Left renal pelvis (tissue), 4 donors: ENCODE measurements around the gene CFAP410. TPM values are rescaled to one million over a fixed set of nuclear protein-coding genes. Genes with fewer than 3 reads are reported as not detected.

ENCODE experiments used
- DNase-seq, 4 donors: peaks; one replicate each; pipeline ENCODE4 v3.0.0-alpha.2; 2013; ENCODE audit warnings: low read depth in 4 of 4, low spot score in 3 of 4
- polyA plus RNA-seq, 4 donors: library from polyadenylated mRNA; unstranded; fragments of 120-200 nt; gene quantifications; one replicate each; pipeline ENCODE4 v1.2.1, GENCODE V29; 2013; ENCODE audit not compliant: insufficient read length in 4 of 4

The CFAP410 gene
- 10 to 100 TPM; 16.7 to 33.2 (median 19.7) TPM for polyA plus RNA-seq

GRCh38 chr21:44338971-44339910 lies at the start of gene CFAP410:
Gene CFAP410, minus strand, starts transcription at chr21:44339390. Its CDS starts 196 bp downstream, at chr21:44339194.
- DNase-seq = peak; percentile 78 to 87 (median 86)

DNA sequence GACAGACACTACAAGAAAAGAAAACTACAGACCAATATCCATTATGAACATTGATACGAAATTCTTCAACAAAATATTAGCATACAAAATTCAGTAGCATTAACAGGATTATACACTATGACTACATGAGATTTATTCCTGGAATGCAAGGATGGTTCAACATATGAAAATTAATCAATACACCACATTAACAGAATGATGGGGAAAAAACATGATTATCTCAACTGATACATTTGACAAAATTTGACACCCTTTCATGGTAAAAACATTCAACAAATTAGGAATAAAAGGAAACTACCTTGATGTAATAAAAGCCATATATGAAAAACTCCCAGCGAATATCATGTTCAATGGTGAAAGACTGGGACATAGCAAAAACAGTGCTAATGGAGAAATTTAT lies 45.8 kb upstream of the CFAP410 start:
- DNase-seq = no peak

DNA sequence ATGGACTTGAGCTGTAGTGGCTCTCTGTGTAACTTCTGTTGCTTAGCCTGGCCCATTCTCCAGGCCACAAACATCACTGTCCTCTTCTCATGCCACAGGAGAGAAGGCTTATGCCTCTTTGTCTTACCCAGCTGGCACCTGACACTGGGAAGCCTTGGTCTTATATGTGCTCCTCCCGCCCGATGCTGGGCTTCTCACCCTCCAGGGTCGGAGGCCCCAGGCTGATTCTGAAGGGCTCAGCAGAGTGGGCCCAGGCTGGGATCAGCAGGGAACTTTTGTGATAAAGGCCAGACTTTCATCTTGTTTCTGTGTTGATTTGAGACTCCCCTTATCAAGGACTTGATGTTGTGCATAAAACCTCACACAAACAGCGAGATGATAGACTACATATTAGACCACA lies 44.0 kb upstream of the CFAP410 start:
- no peak for DNase-seq

GRCh38 chr21:44382536-44382935 lies 43.3 kb upstream of the CFAP410 start:
- DNase-seq = no peak

- DNase-seq = no peak
These were observed 42.7 kb upstream of the CFAP410 start for GRCh38 chr21:44381874-44382273.

DNA sequence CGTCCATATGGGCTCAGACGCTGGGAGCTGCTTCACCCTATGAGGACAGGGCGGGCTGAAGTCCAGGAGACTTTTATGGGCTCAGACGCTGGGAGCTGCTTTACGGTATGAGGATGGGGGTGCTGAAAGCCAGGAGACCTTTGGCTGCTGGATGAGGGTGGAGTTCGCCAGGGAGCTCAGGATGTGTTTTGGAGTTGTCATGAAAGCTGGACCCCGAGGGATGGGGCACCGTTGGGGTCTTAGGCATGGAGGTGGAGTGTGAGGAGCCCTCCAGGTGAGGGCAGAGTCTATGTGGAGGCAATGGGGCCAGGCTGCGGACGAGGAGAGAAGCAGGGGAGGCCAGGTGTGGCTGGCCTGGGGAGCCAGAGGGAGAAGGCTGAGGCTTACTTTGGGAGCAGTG lies 41.7 kb upstream of the CFAP410 start:
- DNase-seq = no peak

DNA sequence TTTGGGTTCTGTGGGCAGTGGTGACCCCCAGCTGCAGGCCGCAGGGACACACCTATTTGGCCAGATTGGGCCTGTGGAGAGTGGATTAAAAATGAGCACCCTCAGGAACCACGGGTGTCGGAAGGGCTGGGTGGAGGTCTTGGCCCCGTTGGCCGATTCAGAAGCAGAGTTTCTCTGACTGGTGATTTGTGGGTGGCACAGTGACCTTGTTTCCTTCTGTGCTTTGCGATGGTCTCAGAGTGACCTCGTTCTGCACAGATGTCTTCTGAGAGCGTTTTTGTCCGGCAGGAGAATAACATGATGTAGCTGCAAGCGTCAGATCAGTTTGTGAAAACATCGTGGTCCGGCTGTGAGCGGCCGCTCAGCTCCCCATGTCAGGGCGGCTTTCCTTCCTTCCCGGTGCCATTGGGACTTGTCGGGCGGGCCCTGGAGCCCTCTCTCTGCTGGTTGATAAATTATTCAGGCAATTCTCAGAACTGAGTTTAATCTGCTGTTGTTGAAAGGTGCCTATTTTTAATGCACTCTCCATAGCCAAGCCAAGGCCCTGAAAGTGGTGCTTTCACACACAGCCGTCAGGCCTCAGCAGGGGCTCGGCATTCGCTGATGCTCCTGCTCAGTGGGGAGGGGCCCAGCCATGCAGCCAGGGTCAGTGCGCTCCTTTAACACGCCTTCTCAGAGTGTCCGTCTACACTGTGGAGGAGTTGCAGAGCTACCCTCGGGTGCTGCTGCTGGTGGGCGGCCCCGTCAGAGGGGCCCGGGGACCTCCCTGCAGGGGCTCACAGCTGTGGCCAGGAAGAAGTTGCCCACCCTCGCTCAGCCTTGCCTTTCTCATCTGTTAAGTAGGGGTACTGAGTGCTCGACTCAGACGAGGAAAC lies 41.0 kb upstream of the CFAP410 start:
- DNase-seq = no peak

- no peak for DNase-seq
These were observed 40.3 kb upstream of the CFAP410 start for GRCh38 chr21:44379515-44379848.

- DNase-seq = no peak
These were observed 39.7 kb upstream of the CFAP410 start for GRCh38 chr21:44378646-44379514.

- no peak for DNase-seq
These were observed 38.9 kb upstream of the CFAP410 start for GRCh38 chr21:44377922-44378645.

DNA sequence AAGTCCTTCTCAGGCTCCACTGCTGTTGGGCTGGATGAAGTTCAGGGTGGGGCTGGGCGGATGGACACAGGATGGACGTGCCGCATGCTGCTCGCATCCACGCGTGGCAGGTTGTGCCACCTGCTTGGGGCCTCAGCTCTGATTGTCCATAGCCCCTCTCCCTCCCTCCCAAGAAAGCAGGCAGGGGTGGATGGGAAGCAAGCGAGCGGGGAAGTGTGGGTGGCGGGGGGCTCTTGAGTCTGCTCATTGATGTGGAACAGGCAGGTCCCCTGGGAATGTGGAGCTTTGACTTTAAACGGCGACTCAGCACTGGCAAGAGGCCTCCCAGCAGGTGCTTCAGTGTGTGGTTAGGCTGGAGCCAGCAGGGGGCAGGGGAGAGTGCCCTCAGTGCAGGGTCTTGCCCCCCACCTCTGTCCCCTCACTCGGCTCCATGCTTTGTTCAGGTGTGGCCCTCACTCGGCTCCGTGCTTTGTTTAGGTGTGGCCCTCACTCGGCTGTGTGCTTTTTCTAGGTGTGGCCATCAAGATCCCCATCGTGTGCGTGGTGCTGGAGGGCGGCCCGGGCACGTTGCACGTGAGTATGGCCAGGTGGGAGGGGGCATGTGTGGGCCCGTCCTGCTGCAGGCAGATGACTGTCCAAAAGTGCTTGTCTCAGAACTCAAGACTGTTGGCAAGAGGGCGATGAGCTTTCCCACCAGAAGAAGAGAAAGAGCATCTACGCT lies 38.2 kb upstream of the CFAP410 start:
- DNase-seq = no peak

GRCh38 chr21:44376606-44377005 lies 37.4 kb upstream of the CFAP410 start:
- DNase-seq = no peak

DNA sequence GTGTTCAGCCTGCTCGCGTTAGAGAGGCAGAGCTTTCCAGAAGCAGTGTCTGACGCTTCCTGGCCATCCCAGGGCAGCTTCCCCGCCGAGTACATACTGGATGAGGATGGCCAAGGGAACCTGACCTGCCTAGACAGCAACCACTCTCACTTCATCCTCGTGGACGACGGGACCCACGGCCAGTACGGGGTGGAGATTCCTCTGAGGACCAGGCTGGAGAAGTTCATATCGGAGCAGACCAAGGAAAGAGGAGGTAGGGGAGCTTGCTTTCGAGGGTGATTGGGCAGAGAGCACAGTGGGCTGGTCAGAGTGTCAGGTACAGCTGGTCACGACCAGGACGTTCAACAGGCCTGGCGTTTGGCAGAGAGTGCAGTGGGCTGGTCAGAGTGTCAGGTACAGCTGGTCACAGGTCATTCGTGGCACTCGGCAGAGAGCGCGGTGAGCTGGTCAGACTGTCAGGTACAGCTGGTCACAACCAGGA lies 36.6 kb upstream of the CFAP410 start:
- no peak for DNase-seq

GRCh38 chr21:44375281-44375651 lies 36.1 kb upstream of the CFAP410 start:
- no peak for DNase-seq

GRCh38 chr21:44374601-44375280 lies 35.6 kb upstream of the CFAP410 start:
- no peak for DNase-seq

GRCh38 chr21:44372616-44373015 lies 33.4 kb upstream of the CFAP410 start:
- no peak for DNase-seq

DNA sequence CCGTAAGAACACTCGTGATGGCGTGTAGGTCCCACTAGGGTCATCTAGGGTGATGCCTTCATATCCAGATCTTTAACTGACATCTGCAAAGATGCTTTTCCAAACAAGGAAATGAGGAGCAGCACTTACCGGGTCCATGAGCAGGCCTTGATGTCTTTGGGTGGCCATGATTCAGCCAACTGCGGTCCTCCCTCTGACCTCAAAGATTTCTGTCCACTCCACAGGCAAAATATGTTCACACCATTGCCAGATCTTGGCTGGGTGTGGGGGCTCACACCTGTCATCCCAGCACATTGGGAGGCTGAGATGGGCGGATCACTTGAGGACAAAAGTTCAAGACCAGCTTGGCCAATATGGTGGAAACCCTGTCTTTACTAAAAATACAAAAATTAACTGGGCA lies 32.4 kb upstream of the CFAP410 start:
- DNase-seq = no peak

DNA sequence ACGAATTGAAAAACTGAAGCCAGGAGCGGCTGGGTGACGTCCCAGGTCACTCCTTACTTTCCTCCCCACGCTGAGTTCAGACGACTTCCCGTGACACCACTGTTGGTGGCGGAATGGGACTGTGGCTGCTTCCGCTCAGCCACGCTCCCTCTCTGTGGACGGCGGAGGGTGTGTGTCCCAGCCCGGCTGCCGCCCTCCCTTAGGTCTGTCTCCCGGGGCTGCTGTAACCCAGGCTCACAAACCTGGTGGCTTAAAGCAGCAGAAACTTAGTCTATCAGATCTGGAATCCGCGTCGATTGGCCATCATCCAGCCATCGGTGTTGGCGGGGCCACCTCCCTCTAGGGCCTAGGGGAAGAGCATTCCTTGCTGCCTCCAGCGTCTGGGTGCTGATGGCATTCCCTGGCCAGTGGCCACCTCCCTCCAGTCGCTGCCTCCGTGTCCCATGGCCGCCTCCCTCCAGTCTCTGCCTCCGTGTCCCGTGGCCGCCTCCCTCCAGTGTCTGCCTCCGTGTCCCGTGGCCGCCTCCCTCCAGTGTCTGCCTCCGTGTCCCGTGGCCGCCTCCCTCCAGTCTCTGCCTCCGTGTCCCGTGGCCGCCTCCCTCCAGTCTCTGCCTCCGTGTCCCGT lies 31.7 kb upstream of the CFAP410 start:
- no peak for DNase-seq
